GM21723 (cell line): ENCODE results near the gene ESR1.
"Not testable (repeated sequence)": the region's sequence is repeated elsewhere in the genome, so short reads cannot be mapped to it uniquely, and the experiment has no call there.

Experiments
- ATAC-seq: cut with Tn5 transposase; IDR thresholded peaks from one replicate; pipeline ENCODE4 v1.9.1; 2021; ENCODE audit warnings: mild to moderate bottlenecking, moderate library complexity; ENCODE audit not compliant: unreplicated experiment

Gene ESR1

GRCh38 chr6:151964412-151964811, 156.9 kb downstream of the ESR1 start:
- ATAC-seq = not testable (repeated sequence)

- no peak for ATAC-seq
Measured at GRCh38 chr6:151974061-151974617, 166.7 kb downstream of the ESR1 start.

GRCh38 chr6:151975795-151976194, 168.3 kb downstream of the ESR1 start:
- ATAC-seq = no peak

GRCh38 chr6:151988199-151988598, 180.7 kb downstream of the ESR1 start:
- ATAC-seq = not testable (repeated sequence)

- no peak for ATAC-seq
Measured at GRCh38 chr6:151992091-151992490, 184.6 kb downstream of the ESR1 start.

GRCh38 chr6:151993364-151993763, 185.9 kb downstream of the ESR1 start:
- ATAC-seq = no peak

- ATAC-seq = no peak
Measured at GRCh38 chr6:151998784-151999183, 191.3 kb downstream of the ESR1 start.

GRCh38 chr6:151999194-151999593, 191.7 kb downstream of the ESR1 start:
- no peak for ATAC-seq

GRCh38 chr6:152001408-152001807, 193.9 kb downstream of the ESR1 start:
- no peak for ATAC-seq

GRCh38 chr6:152002306-152002705, 194.8 kb downstream of the ESR1 start:
- no peak for ATAC-seq

- ATAC-seq = no peak
Measured at GRCh38 chr6:152004036-152004566, 196.6 kb downstream of the ESR1 start.

- no peak for ATAC-seq
Measured at GRCh38 chr6:152004896-152005295, 197.4 kb downstream of the ESR1 start.

GRCh38 chr6:152008779-152009178, 201.3 kb downstream of the ESR1 start:
- no peak for ATAC-seq

GRCh38 chr6:152012227-152012626, 204.7 kb downstream of the ESR1 start:
- ATAC-seq = no peak

GRCh38 chr6:152018876-152019275, 211.4 kb downstream of the ESR1 start:
- ATAC-seq = no peak

GRCh38 chr6:152022303-152022702, 214.8 kb downstream of the ESR1 start:
- no peak for ATAC-seq

- no peak for ATAC-seq
Measured at GRCh38 chr6:152023613-152024012, 216.1 kb downstream of the ESR1 start.

- no peak for ATAC-seq
Measured at GRCh38 chr6:152026291-152026690, 218.8 kb downstream of the ESR1 start.

GRCh38 chr6:152026744-152027143, 219.3 kb downstream of the ESR1 start:
- not testable (repeated sequence) for ATAC-seq

GRCh38 chr6:152033765-152034164, 226.3 kb downstream of the ESR1 start:
- ATAC-seq = not testable (repeated sequence)

GRCh38 chr6:152034631-152035030, 227.1 kb downstream of the ESR1 start:
- no peak for ATAC-seq

- ATAC-seq = no peak
Measured at GRCh38 chr6:152046118-152046517, 238.6 kb downstream of the ESR1 start.

GRCh38 chr6:152048921-152049320, 241.4 kb downstream of the ESR1 start:
- ATAC-seq = no peak
